SK-N-SH (cell line): Measurements from ENCODE around the gene LRRC15. TPM values are rescaled to one million over a fixed set of nuclear protein-coding genes. Genes with fewer than 3 reads are reported as not detected.

Source experiments
- CTCF ChIA-PET: fragments of 300-600, 350-600 bp; formaldehyde crosslinking; extraction: SDS; loops from one replicate; lab custom pipeline; 2021; lab: Yijun Ruan, JAX
- POLR2A ChIA-PET: fragments of 350-600 bp; sonication (Branson Sonifier 250); formaldehyde crosslinking; extraction: SDS; loops from one replicate; lab custom pipeline; 2020; ENCODE audit warnings: antibody characterized with exemption, inconsistent platforms; lab: Yijun Ruan, JAX
- DNase-seq: peaks from one replicate; pipeline ENCODE4 v3.0.0; 2012
- H2AFZ ChIP-seq: fragments of 200-600 bp; sonication (generic); 2 replicates; pipeline ENCODE4 v1.8.1; 2016; ENCODE audit warnings: antibody characterized with exemption, mild to moderate bottlenecking, low read depth
- H3F3A ChIP-seq: fragments of 200-600 bp; sonication (generic); replicated peaks from 2 replicates; pipeline ENCODE3; 2016; ENCODE audit warnings: antibody characterized with exemption, mild to moderate bottlenecking; ENCODE audit not compliant: insufficient read depth
- H3K27ac ChIP-seq, 2 experiments: fragments of 200-500 bp in 1 of 2; fragments of 200-600 bp in 1 of 2; sonication (Bioruptor generic) in 1 of 2; sonication (generic), shearing (Covaris generic) in 1 of 2; 2 replicates each; pipeline versions ENCODE4 v1.5.1 to v1.6.1; 2014 to 2016; ENCODE audit warnings: low read depth in 2 of 2, inconsistent platforms in 1 of 2, low read length in 1 of 2, mild to moderate bottlenecking in 1 of 2, mixed read lengths in 1 of 2
- H3K27me3 ChIP-seq: fragments of 200-600 bp; sonication (generic), shearing (Covaris generic); 2 replicates; pipeline ENCODE4 v1.6.1; 2016; ENCODE audit warnings: mixed run types; ENCODE audit not compliant: insufficient read depth
- H3K36me3 ChIP-seq, 2 experiments: fragments of 200-500 bp in 1 of 2; fragments of 200-600 bp in 1 of 2; sonication (Bioruptor generic) in 1 of 2; sonication (generic) in 1 of 2; replicated peaks in 1 of 2; 2 replicates each; pipeline versions ENCODE3 to v1.5.1; 2014 to 2016; ENCODE audit warnings: low read length in 1 of 2, mild to moderate bottlenecking in 1 of 2; ENCODE audit not compliant: insufficient read depth in 2 of 2, control insufficient read depth in 1 of 2
- H3K4me1 ChIP-seq, 2 experiments: fragments of 200-500 bp in 1 of 2; fragments of 200-600 bp in 1 of 2; sonication (Bioruptor generic) in 1 of 2; sonication (generic), shearing (Covaris generic) in 1 of 2; 2 replicates each; pipeline versions ENCODE4 v1.5.1 to v1.6.1; 2014 to 2016; ENCODE audit warnings: low read depth in 1 of 2, low read length in 1 of 2, mixed run types in 1 of 2; ENCODE audit not compliant: insufficient read depth in 2 of 2, control insufficient read depth in 1 of 2
- H3K4me2 ChIP-seq: fragments of 200-600 bp; sonication (generic), shearing (Covaris generic); 2 replicates; pipeline ENCODE4 v1.6.1; 2017; ENCODE audit warnings: mixed run types
- H3K4me3 ChIP-seq, 2 experiments: fragments of 200-500 bp in 1 of 2; fragments of 200-600 bp in 1 of 2; sonication (Bioruptor generic) in 1 of 2; sonication (generic), shearing (Covaris generic) in 1 of 2; 2 replicates each; pipeline versions ENCODE4 v1.5.1 to v1.8.1; 2014 to 2016; ENCODE audit warnings: low read depth in 2 of 2, inconsistent platforms in 1 of 2, low read length in 1 of 2, mild to moderate bottlenecking in 1 of 2, mixed read lengths in 1 of 2, moderate library complexity in 1 of 2
- H3K79me2 ChIP-seq: fragments of 200-600 bp; sonication (generic); 2 replicates; pipeline ENCODE4 v1.8.1; 2017; ENCODE audit warnings: mild to moderate bottlenecking; ENCODE audit not compliant: insufficient read depth
- H3K9ac ChIP-seq: fragments of 200-600 bp; sonication (generic); 2 replicates; pipeline ENCODE4 v1.6.1; 2017; ENCODE audit warnings: mixed run types
- H3K9me2 ChIP-seq: fragments of 200-600 bp; sonication (generic); 2 replicates; pipeline ENCODE4 v1.6.1; 2017; ENCODE audit warnings: mixed run types
- H3K9me3 ChIP-seq: fragments of 200-600 bp; sonication (generic); 2 replicates; pipeline ENCODE4 v1.6.1; 2017; ENCODE audit warnings: mixed run types, mild to moderate bottlenecking, moderate library complexity
- H4K20me1 ChIP-seq: fragments of 200-600 bp; sonication (generic); 2 replicates; pipeline ENCODE4 v1.6.1; 2017; ENCODE audit warnings: mild to moderate bottlenecking, mixed run types; ENCODE audit not compliant: insufficient read depth
- CTCF ChIP-seq: fragments of 200-600 bp; sonication (generic); IDR thresholded peaks from 2 replicates; pipeline ENCODE4 v1.6.1; 2017; ENCODE audit warnings: antibody characterized with exemption, mild to moderate bottlenecking, moderate library complexity
- ELF1 ChIP-seq: IDR thresholded peaks from 2 replicates; pipeline ENCODE4 v1.4.0; 2012
- EP300 ChIP-seq, 2 experiments: IDR thresholded peaks; 2 replicates each; pipeline versions ENCODE4 v1.4.0 to v1.6.1; 2012; ENCODE audit warnings: borderline replicate concordance in 1 of 2, low read depth in 1 of 2, low read length in 1 of 2
- EZH2phosphoT487 ChIP-seq: fragments of 200-600 bp; sonication (generic); IDR thresholded peaks from 2 replicates; pipeline ENCODE4 v1.6.1; 2017; ENCODE audit warnings: low read depth, mixed run types, mild to moderate bottlenecking, antibody characterized with exemption, moderate library complexity, borderline replicate concordance
- FOXJ3 ChIP-seq: sonication (generic); formaldehyde crosslinking; IDR thresholded peaks from 2 replicates; pipeline ENCODE4 v1.5.1; 2020; ENCODE audit warnings: mild to moderate bottlenecking, missing genetic modification reagents
- FOXM1 ChIP-seq: IDR thresholded peaks from 2 replicates; pipeline ENCODE4 v1.4.0; 2012; ENCODE audit warnings: low read depth, mild to moderate bottlenecking
- GATA2 ChIP-seq: sonication (generic); formaldehyde crosslinking; IDR thresholded peaks from 2 replicates; pipeline ENCODE4 v1.5.0; 2020; ENCODE audit warnings: mild to moderate bottlenecking, missing genetic modification reagents
- JUND ChIP-seq: IDR thresholded peaks from 2 replicates; pipeline ENCODE4 v1.4.0; 2012
- MXI1 ChIP-seq: IDR thresholded peaks from 2 replicates; pipeline ENCODE4 v1.6.1; 2012; ENCODE audit warnings: mild to moderate bottlenecking, low read depth, low read length, improper control_type of control experiment
- NFIC ChIP-seq: IDR thresholded peaks from 2 replicates; pipeline ENCODE4 v1.4.0; 2012; ENCODE audit warnings: borderline replicate concordance
- NRF1 ChIP-seq: IDR thresholded peaks from 2 replicates; pipeline ENCODE4 v1.6.1; 2012; ENCODE audit warnings: low read depth, mild to moderate bottlenecking, low read length
- RAD21 ChIP-seq: IDR thresholded peaks from 2 replicates; pipeline ENCODE4 v1.6.1; 2012; ENCODE audit warnings: mild to moderate bottlenecking, low read length
- RCOR1 ChIP-seq: fragments of 150-350 bp; IDR thresholded peaks from 2 replicates; pipeline ENCODE4 v1.6.1; 2017; ENCODE audit warnings: antibody characterized with exemption, low read length
- RFX5 ChIP-seq: IDR thresholded peaks from 2 replicates; pipeline ENCODE4 v1.6.1; 2012; ENCODE audit warnings: mild to moderate bottlenecking, improper control_type of control experiment, low read length
- RXRA ChIP-seq: IDR thresholded peaks from 2 replicates; pipeline ENCODE4 v1.4.0; 2012; ENCODE audit warnings: low read depth, mild to moderate bottlenecking, borderline replicate concordance
- SIN3A ChIP-seq: IDR thresholded peaks from 2 replicates; pipeline ENCODE4 v1.6.1; 2012; ENCODE audit warnings: low read depth, mild to moderate bottlenecking, low read length, moderate library complexity, borderline replicate concordance
- TCF12 ChIP-seq: IDR thresholded peaks from 2 replicates; pipeline ENCODE4 v1.4.0; 2012
- TEAD4 ChIP-seq: IDR thresholded peaks from 2 replicates; pipeline ENCODE4 v1.4.0; 2012; ENCODE audit warnings: mild to moderate bottlenecking, borderline replicate concordance; ENCODE audit not compliant: insufficient read depth
- YY1 ChIP-seq: IDR thresholded peaks from 2 replicates; pipeline ENCODE4 v1.4.0; 2012; ENCODE audit warnings: low read depth, mild to moderate bottlenecking
- WGBS: methylation state at CpG from one replicate; pipeline ENCODE4 v1.1.6; 2017; ENCODE audit warnings: low lambda C conversion rate; 5-methylcytosine and 5-hydroxymethylcytosine counted together
- polyA plus RNA-seq, 3 experiments: library from polyadenylated mRNA; depleted of rRNA; stranded (reverse); fragments of >200 nt; gene quantifications; 2 replicates each; pipeline ENCODE4 v1.2.3, GENCODE V29; 2012
- TF ChIP-seq, protein P1 (sequence below): fragments of 150-350 bp; IDR thresholded peaks from 2 replicates; pipeline ENCODE4 v1.6.1; 2016; ENCODE audit warnings: mild to moderate bottlenecking, low read depth, low read length
- TF ChIP-seq, protein P2 (sequence below): IDR thresholded peaks from 2 replicates; pipeline ENCODE4 v1.4.0; 2012; ENCODE audit warnings: low read depth, borderline replicate concordance
- TF ChIP-seq, protein P3 (sequence below): IDR thresholded peaks from 2 replicates; pipeline ENCODE4 v1.4.0; 2012; ENCODE audit warnings: low read depth

LRRC15 gene
- polyA plus RNA-seq, 1 of the 3 experiments (the other 2 are of a cell fraction), result 0.02 TPM

DNA sequence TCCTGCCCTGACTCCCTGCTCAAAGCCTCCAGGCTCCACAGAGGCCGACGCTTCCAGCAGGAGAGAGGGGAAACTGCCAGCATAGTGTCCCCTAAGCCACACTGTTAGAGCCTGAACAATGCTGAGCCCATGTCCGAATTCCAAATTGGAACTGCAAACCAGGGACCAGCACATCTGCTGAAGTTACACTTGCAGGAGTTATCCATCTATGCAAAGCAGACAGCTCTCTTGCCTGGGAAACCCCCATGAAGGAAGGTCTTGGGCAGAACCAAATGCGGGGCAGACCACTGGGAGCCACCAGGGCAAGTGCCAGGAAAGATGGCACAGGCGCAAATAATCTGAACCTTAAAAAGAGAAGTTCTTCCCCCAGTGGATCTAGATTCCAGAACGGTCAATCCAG lies 625 bp downstream of the LRRC15 start:
- Histone ChIP-seq H3K27ac (peak overlapping the region in 1 of 2 experiments; percentile 63; a peak in 1 of 4 replicates), H4K20me1 (no peaks in the 10 kb centered on the region), H3K4me1 (peaks cover 15 to 39% of the 10 kb centered on the region in 2 experiments; a peak in 3 of 4 replicates), H3K9ac (no peak overlapping the region), H3K36me3 (no peaks in the 10 kb centered on the region), H3K79me2 (no peaks in the 10 kb centered on the region), H3K4me3 (no peak overlapping the region), H3K27me3 (no peaks in the 10 kb centered on the region), H2AFZ (no peak overlapping the region), H3F3A (no peaks in the 10 kb centered on the region), H3K9me3 (no peaks in the 10 kb centered on the region), H3K9me2 (no peaks in the 10 kb centered on the region), H3K4me2 (no peak overlapping the region)
- ChIA-PET POLR2A (no interaction called here), CTCF (interaction anchor here (0.7 to 9.4 kb wide), 8 partner anchors 9 to 38 kb away, joined by 3 to 85 read pairs (median 4); no protein-coding TSS in a partner anchor)
- no peak for TF ChIP-seq TCF12
- TF ChIP-seq FOXJ3 (CRISPR knock-in tag), result no peak
- no peak for TF ChIP-seq JUND
- no peak for TF ChIP-seq RCOR1
- TF ChIP-seq ELF1, result no peak
- TF ChIP-seq EZH2phosphoT487, result no peak
- no peak for TF ChIP-seq NRF1
- TF ChIP-seq MXI1, result no peak
- no peak for TF ChIP-seq RFX5
- no peak for DNase-seq
- 80% methylated on average over 4 of the region's 6 CpGs for WGBS

DNA sequence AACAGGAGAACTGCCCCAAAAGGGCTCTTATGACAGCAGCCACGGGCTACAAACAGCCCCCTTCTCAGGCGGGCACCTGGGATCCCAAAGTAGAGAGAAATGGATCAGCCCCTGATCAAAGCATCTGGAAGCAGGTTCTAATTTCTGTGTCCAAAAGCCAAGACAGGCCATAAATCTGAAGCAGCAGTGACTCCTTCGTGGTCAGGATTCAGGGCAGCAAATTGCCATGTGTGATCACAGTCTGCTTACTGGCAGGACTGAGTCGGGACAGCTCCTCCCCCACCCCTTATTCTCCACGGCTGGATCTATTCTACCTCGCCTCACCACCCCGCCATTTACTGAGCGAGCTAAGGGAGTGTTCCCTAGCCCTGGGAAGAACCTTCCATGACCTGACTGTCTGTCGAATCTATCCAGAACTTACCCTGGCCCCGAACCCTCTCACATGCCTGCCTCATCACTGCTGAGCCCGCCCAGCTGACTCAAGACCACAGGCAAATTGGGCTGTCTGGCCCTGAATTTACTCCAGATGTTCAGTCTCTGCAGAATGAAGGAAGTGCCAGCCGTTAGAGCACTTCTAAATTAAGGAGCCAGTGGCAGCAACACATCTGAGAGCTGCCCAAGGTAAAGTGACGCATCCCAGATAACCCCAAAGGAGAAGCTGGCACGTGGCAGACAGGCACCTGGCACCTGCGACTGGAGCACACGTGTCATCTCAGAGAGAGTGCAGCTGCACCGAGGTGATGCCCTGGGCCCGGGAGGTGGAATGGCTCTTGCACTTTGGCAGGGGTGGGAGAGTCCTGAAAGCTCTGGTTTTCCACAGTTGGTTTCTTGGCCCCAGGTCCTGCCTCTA lies 1.3 kb downstream of the LRRC15 start:
- ChIA-PET CTCF (interaction anchor here (0.7 to 9.4 kb wide), 8 partner anchors 8 to 38 kb away, joined by 3 to 85 read pairs (median 4); no protein-coding TSS in a partner anchor), POLR2A (no interaction called here)
- Histone ChIP-seq H3K4me3 (no peak overlapping the region), H3K4me2 (no peak overlapping the region), H3F3A (no peaks in the 10 kb centered on the region), H3K36me3 (no peaks in the 10 kb centered on the region), H3K9ac (no peak overlapping the region), H3K9me3 (no peaks in the 10 kb centered on the region), H3K4me1 (peaks cover 15 to 41% of the 10 kb centered on the region in 2 experiments; a peak in 3 of 4 replicates), H2AFZ (no peak overlapping the region), H4K20me1 (no peaks in the 10 kb centered on the region), H3K79me2 (no peaks in the 10 kb centered on the region), H3K9me2 (no peaks in the 10 kb centered on the region), H3K27ac (peak overlapping the region in 1 of 2 experiments; percentile 76; a peak in 2 of 4 replicates), H3K27me3 (no peaks in the 10 kb centered on the region)
- peak; percentile 74 for DNase-seq
- 56% methylated on average over 13 of the region's 18 CpGs for WGBS
- TF ChIP-seq YY1 (no peak), RAD21 (0 out of 2 replicates have a peak, but pooled peaks have one; percentile 1), TEAD4 (no peak), NFIC (no peak), MXI1 (peak; percentile 97), EP300 (IDR thresholded peaks at IDR 0.05; ENCODE audit: borderline replicate concordance in 1 of 2, low read depth in 1 of 2, low read length in 1 of 2) (peak in 1 of 2 experiments; percentile 91; a peak in 2 of 4 replicates), RFX5 (no peak), NRF1 (no peak), FOXJ3 (CRISPR knock-in tag) (0 out of 2 replicates have a peak, but pooled peaks have one; percentile 46), GATA2 (peak; percentile 51), RXRA (no peak), ELF1 (no peak), FOXM1 (no peak), RCOR1 (peak; percentile 84), SIN3A (no peak), CTCF (no peak)
- TF ChIP-seq, protein P1, sequence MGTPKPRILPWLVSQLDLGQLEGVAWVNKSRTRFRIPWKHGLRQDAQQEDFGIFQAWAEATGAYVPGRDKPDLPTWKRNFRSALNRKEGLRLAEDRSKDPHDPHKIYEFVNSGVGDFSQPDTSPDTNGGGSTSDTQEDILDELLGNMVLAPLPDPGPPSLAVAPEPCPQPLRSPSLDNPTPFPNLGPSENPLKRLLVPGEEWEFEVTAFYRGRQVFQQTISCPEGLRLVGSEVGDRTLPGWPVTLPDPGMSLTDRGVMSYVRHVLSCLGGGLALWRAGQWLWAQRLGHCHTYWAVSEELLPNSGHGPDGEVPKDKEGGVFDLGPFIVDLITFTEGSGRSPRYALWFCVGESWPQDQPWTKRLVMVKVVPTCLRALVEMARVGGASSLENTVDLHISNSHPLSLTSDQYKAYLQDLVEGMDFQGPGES, result no peak
- TF ChIP-seq, protein P2, sequence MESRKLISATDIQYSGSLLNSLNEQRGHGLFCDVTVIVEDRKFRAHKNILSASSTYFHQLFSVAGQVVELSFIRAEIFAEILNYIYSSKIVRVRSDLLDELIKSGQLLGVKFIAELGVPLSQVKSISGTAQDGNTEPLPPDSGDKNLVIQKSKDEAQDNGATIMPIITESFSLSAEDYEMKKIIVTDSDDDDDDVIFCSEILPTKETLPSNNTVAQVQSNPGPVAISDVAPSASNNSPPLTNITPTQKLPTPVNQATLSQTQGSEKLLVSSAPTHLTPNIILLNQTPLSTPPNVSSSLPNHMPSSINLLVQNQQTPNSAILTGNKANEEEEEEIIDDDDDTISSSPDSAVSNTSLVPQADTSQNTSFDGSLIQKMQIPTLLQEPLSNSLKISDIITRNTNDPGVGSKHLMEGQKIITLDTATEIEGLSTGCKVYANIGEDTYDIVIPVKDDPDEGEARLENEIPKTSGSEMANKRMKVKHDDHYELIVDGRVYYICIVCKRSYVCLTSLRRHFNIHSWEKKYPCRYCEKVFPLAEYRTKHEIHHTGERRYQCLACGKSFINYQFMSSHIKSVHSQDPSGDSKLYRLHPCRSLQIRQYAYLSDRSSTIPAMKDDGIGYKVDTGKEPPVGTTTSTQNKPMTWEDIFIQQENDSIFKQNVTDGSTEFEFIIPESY, result no peak
- TF ChIP-seq, protein P3, sequence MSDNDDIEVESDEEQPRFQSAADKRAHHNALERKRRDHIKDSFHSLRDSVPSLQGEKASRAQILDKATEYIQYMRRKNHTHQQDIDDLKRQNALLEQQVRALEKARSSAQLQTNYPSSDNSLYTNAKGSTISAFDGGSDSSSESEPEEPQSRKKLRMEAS, result no peak
